Duodenal mucosa (tissue), 2 donors: ENCODE data around the gene ATP1A1.

Source experiments
- H3K27ac ChIP-seq: one replicate; pipeline ENCODE4 v1.7.0; 2013; ENCODE audit warnings: low read depth, low read length
- H3K27me3 ChIP-seq, 2 donors: one replicate each; pipeline ENCODE4 v1.7.0; 2013; ENCODE audit warnings: low read length in 2 of 2, control low read depth in 1 of 2; ENCODE audit not compliant: insufficient read depth in 2 of 2, control insufficient read depth in 1 of 2
- H3K36me3 ChIP-seq, 2 donors: one replicate each; pipeline ENCODE4 v1.7.0; 2013; ENCODE audit warnings: low read length in 2 of 2, control low read depth in 1 of 2; ENCODE audit not compliant: insufficient read depth in 2 of 2, control insufficient read depth in 1 of 2
- H3K4me1 ChIP-seq, 2 donors: one replicate each; pipeline ENCODE4 v1.7.0; 2013; ENCODE audit warnings: low read length in 2 of 2, control low read depth in 1 of 2; ENCODE audit not compliant: insufficient read depth in 2 of 2, control insufficient read depth in 1 of 2
- H3K4me3 ChIP-seq, 2 donors: one replicate each; pipeline ENCODE4 v1.7.0; 2013; ENCODE audit warnings: low read length in 2 of 2, low read depth in 1 of 2
- H3K9ac ChIP-seq, 2 donors: one replicate each; pipeline ENCODE4 v1.7.0; 2013; ENCODE audit warnings: low read length in 2 of 2, low read depth in 1 of 2
- H3K9me3 ChIP-seq, 2 donors: one replicate each; pipeline ENCODE4 v1.7.0; 2013; ENCODE audit warnings: low read length in 2 of 2, control low read depth in 1 of 2; ENCODE audit not compliant: control insufficient read depth in 1 of 2

ATP1A1 gene

DNA sequence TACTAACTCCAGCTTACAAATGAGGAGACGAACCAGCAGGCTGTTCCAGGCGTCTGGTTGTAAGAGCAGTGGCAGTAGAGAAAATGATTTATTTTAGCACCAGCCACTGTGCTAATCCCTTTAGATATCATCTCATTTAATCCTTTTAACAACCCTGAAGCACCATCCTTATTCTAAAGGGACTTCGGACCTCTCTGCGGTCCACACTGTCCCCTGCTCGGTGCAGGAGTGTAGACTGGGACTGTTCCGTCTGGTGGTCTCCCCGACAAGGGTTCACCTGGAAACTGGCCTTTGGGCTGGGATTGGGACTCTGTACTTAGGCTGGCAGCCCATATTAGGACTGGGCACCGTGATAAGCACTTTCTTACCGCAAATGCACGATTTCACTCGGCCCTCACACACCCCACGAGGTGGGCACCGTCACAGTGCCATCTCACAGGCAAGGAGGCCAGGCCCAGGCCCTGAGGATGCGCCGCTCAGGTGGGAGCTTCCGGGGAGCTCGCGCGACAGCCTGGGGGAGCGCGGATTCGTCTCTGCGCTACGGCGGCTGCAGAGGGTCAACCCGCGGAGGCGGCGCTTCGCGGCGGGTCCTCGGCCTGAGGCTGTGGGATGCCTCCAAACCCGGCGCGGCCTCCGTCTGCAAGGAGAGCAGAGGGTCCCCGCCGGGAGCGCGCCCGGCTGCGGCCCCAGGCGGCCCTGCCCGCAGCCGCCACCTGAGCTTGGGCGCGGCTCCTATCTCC, 45.2 kb downstream of the ATP1A1 start:
- no peaks in the 10 kb centered on the region for H3K9me3 ChIP-seq
- H3K36me3 ChIP-seq = no peaks in the 10 kb centered on the region
- H3K9ac ChIP-seq = peak overlapping the region; percentile 82 to 95
- peak overlapping the region; percentile 2 for H3K27ac ChIP-seq
- H3K27me3 ChIP-seq = no peaks in the 10 kb centered on the region
- H3K4me1 ChIP-seq = peaks cover 20 to 22% of the 10 kb centered on the region in 2 donors
- H3K4me3 ChIP-seq = peak overlapping the region; percentile 92 to 98

DNA sequence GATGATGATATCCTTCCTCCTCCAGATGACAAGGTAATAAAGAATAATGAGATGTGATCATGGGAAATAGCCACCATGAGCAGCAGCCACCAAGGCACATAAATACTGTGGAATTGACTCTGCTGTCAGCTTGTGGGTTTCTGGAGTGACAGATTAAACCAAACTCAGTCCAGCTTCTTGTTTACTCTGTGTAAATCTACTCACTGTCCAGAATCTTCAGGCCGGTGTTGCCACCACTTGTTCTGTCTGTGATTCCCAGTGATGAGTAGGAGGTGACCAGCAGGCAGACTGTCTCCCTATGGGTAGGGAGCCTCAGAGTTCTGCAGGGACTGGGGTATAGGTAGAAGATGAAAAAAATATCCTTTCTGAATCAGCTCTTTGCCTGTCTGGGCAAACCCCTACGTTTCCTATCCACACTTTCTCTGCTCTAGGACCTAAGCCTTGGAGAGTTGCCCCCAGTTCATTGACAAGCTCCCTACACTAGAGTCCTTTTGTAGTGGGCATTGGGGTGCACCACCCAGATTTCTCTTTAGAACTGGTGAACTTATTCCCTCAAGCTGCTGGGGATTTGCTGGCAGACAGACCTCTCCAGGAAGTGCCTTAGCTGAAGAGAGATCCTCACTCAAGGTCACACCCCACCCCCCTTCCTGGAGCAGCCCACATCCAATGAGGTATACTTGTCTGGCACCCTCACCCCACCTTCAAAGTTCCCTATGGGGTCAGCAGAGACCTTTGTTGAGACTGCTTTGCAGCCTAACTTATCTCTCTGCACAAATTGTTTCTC, 47.6 kb downstream of the ATP1A1 start:
- Histone ChIP-seq H3K27me3 (no peaks in the 10 kb centered on the region), H3K27ac (no peak overlapping the region), H3K4me3 (no peak overlapping the region), H3K9ac (no peak overlapping the region), H3K36me3 (no peaks in the 10 kb centered on the region), H3K9me3 (no peaks in the 10 kb centered on the region), H3K4me1 (peaks cover 20 to 22% of the 10 kb centered on the region in 2 donors)

DNA sequence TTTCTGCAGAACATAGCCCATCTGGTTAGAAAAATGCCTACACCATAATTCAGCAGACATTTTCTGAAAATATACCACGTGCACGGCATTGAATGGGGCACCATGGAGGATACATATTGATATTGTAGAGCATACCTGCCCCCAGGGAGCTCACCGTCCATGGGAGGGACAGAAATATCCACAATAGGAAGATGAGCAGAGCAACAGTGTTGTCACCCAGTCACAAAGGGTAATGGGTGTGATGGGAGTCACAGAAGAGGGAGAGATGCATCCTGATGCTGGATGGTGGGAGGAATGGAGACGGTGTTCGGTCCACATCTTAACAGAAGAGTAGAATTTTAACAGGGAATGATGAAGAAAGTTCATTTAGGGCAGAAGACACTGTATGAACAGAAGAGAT, 51.4 kb downstream of the ATP1A1 start:
- Histone ChIP-seq H3K9me3 (no peaks in the 10 kb centered on the region), H3K9ac (no peak overlapping the region), H3K27ac (no peak overlapping the region), H3K36me3 (no peaks in the 10 kb centered on the region), H3K4me1 (no peaks in the 10 kb centered on the region), H3K4me3 (no peak overlapping the region), H3K27me3 (no peaks in the 10 kb centered on the region)

DNA sequence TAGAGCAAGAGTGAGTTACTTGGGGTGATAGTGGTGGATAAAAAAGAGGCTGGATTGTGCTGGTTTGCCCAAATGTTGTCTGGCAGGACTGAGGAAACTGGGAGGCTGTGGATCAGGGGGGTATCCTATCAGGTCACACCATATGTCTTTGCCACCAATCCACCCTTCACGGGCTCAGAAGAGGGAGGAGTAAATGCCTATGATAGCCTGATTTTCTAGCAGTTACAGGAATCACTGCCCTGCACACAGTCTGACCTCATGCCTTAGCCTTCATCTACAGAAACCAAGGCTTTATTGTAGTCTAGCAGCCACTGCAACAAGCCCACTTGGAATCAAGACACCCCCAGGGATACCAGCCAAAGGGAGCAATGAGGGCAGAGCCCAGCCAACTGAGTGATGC, 51.8 kb downstream of the ATP1A1 start:
- H3K27me3 ChIP-seq = no peaks in the 10 kb centered on the region
- H3K27ac ChIP-seq = no peak overlapping the region
- no peaks in the 10 kb centered on the region for H3K9me3 ChIP-seq
- no peaks in the 10 kb centered on the region for H3K4me1 ChIP-seq
- H3K9ac ChIP-seq = no peak overlapping the region
- no peaks in the 10 kb centered on the region for H3K36me3 ChIP-seq
- no peak overlapping the region for H3K4me3 ChIP-seq

DNA sequence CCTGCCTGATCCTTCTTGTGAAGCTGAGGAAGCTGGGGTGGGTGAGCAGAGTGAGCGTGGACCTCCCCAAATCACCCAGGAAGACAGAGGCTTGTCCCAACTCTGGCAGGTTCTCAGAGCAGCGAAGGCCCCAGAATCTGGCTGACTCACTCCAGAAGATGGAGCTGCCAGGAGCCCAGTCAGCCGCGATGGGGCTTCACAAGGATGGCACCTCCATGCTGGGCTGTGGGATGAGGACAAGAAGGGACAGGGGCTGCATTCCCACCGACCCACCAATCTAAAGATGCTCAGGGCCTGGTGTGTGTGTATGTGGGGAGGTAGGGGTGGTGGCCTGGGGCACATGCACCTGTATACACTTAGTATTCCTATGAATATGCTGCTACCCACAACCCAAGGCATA, 52.9 kb downstream of the ATP1A1 start:
- H3K4me1 ChIP-seq = no peaks in the 10 kb centered on the region
- H3K36me3 ChIP-seq = no peaks in the 10 kb centered on the region
- H3K9me3 ChIP-seq = no peaks in the 10 kb centered on the region
- H3K9ac ChIP-seq = no peak overlapping the region
- no peak overlapping the region for H3K27ac ChIP-seq
- no peak overlapping the region for H3K4me3 ChIP-seq
- no peaks in the 10 kb centered on the region for H3K27me3 ChIP-seq

DNA sequence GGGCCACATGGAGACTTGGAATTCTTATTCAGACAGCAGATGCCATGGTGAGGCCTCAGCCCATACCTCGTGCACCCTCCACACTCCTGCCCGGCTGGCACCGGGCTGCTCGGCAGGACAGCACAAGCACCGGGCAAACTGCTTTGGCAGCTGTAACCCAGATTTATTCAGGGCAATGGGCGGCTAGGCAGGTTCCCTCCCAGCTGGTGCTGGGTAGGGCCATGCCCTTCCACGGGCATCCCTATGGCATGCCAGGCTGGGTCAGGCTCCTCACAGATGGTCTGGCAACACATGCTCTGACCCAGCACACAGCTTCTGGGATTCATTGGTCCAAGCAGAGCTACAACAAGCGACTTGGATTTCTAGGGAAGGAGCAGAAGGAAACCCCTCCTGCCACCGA, 53.4 kb downstream of the ATP1A1 start:
- Histone ChIP-seq H3K9me3 (no peaks in the 10 kb centered on the region), H3K27me3 (no peaks in the 10 kb centered on the region), H3K36me3 (no peaks in the 10 kb centered on the region), H3K9ac (no peak overlapping the region), H3K27ac (no peak overlapping the region), H3K4me3 (no peak overlapping the region), H3K4me1 (no peaks in the 10 kb centered on the region)

DNA sequence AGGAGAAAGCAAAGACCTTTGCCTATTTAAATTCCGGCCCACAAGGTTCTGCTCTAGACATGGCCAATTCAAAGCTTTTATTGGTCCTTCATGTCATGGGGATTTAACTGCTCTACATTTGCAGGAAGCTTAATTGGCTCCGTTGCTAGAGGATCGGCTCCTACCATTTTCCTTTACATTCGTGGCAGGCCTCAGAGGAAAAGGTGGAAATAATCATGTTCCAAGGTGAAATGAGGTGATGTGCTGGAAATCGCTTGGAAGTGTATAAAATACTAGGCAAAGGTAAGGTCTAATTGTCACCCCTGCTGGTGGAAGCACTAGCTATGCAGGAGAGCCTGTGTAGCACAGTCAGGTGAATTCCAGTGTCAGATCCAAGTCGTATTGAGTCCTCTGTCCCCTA, 55.5 kb downstream of the ATP1A1 start:
- Histone ChIP-seq H3K4me1 (peaks cover 10% of the 10 kb centered on the region in 2 donors), H3K27me3 (no peaks in the 10 kb centered on the region), H3K36me3 (no peaks in the 10 kb centered on the region), H3K9me3 (no peaks in the 10 kb centered on the region), H3K9ac (no peak overlapping the region), H3K4me3 (no peak overlapping the region), H3K27ac (no peak overlapping the region)

DNA sequence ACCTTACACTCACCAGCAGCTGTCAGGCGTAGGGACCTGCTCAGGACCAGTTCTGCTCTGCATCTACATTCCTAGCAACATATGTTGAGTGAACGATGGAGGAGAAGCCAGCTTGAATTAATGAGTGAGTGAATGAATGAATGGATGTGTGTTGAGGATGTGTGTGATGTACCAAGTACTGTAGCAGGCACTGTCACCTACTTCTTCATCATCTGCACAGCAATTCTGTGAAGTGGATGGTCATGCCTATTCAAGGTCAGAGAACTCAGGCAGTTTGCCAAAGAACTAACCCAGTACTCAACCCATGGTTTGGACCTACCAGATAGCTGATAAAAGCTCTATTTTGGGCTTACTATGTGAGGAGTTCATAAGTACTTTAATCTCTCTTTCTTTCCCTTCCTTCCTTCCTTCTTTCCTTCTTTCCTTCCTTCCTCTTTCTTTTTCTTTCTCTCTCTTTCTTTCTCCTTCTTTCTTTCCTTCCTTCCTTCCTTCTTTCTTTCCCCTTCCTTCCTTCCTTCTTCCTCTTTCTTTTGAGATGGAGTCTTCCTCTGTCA, 56.9 kb downstream of the ATP1A1 start:
- no peaks in the 10 kb centered on the region for H3K9me3 ChIP-seq
- peaks cover 16 to 17% of the 10 kb centered on the region in 2 donors for H3K4me1 ChIP-seq
- no peak overlapping the region for H3K4me3 ChIP-seq
- H3K9ac ChIP-seq = no peak overlapping the region
- H3K36me3 ChIP-seq = no peaks in the 10 kb centered on the region
- H3K27ac ChIP-seq = no peak overlapping the region
- no peaks in the 10 kb centered on the region for H3K27me3 ChIP-seq

DNA sequence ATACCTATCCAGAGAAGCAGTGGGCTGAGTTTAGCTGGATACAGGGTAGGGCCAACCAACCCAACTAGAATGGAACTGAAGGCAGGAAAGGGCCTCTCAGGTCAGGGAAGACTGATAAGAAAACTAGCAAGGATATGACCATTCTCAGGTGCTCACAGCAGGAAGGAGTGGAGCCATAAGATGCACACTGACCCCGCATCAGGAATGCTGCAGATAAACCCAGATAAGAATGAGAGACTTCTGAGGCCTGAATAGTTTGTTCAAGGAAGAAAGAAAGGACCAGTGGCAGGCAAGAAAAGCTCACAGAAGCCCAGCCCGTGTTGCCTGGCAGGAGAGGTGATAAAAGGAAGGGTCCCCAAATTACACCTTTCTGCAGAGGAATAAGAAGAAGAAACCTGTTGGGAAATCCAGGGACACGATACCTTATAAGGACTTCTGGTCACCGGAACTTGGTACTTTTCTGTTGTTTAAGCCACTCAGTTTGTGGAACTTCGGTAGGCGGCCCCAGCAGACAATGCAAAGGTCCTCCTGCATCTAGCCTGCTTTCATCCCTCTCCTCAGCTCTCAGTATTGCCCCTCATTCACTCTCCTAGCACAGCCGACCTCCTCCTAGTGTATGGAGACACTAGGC, 58.9 kb downstream of the ATP1A1 start:
- Histone ChIP-seq H3K27me3 (no peaks in the 10 kb centered on the region), H3K9ac (no peak overlapping the region), H3K9me3 (no peaks in the 10 kb centered on the region), H3K36me3 (no peaks in the 10 kb centered on the region), H3K4me3 (no peak overlapping the region), H3K27ac (no peak overlapping the region), H3K4me1 (peaks cover 16 to 17% of the 10 kb centered on the region in 2 donors)
